ENCODE results near the gene PPP2R2D.
"Not testable (repeated sequence)": the region's sequence is repeated elsewhere in the genome, so short reads cannot be mapped to it uniquely, and the experiment has no call there.

Gene PPP2R2D

GRCh38 chr10:131946880-131947279 lies 46.1 kb downstream of the PPP2R2D start:
- H3K9me3 ChIP-seq (ENCODE audit: low read depth, low read length) = no peaks in the 10 kb centered on the region
- H3K4me3 ChIP-seq = no peak overlapping the region
- H3K9ac ChIP-seq (ENCODE audit: insufficient read length) = no peak overlapping the region
- H3K27ac ChIP-seq = no peak overlapping the region
- peaks cover 11% of the 10 kb centered on the region; the same call in 1 of the 2 replicates for H3K36me3 ChIP-seq (ENCODE audit: insufficient read depth, low read length)
- DNase-seq (ENCODE audit: low read depth, low spot score) = no peak
- no peak for TF ChIP-seq EZH2 (IDR thresholded peaks at IDR 0.05)
- TF ChIP-seq FOXP2 (optimal IDR thresholded peaks at IDR 0.05; ENCODE audit: control extremely low read depth, extremely low read length, insufficient read depth) = no peak
- TF ChIP-seq POLR2AphosphoS5 (IDR thresholded peaks at IDR 0.05; ENCODE audit: borderline replicate concordance, low read depth, low read length) = no peak

- H3K4me3 ChIP-seq = no peak overlapping the region
- H3K27ac ChIP-seq = no peak overlapping the region
- no peak for DNase-seq (ENCODE audit: low read depth, low spot score)
- no peak for TF ChIP-seq FOXP2 (optimal IDR thresholded peaks at IDR 0.05; ENCODE audit: control extremely low read depth, extremely low read length, insufficient read depth)
- TF ChIP-seq POLR2AphosphoS5 (IDR thresholded peaks at IDR 0.05; ENCODE audit: borderline replicate concordance, low read depth, low read length) = no peak
- TF ChIP-seq EZH2 (IDR thresholded peaks at IDR 0.05) = no peak
- peaks cover 11% of the 10 kb centered on the region; the same call in 1 of the 2 replicates for H3K36me3 ChIP-seq (ENCODE audit: insufficient read depth, low read length)
- no peaks in the 10 kb centered on the region for H3K9me3 ChIP-seq (ENCODE audit: low read depth, low read length)
- no peak overlapping the region for H3K9ac ChIP-seq (ENCODE audit: insufficient read length)
Observed at GRCh38 chr10:131947631-131948347, 47.0 kb downstream of the PPP2R2D start.

GRCh38 chr10:131948501-131948900 lies 47.7 kb downstream of the PPP2R2D start:
- no peaks in the 10 kb centered on the region for H3K9me3 ChIP-seq (ENCODE audit: low read depth, low read length)
- H3K9ac ChIP-seq (ENCODE audit: insufficient read length) = no peak overlapping the region
- H3K36me3 ChIP-seq (ENCODE audit: insufficient read depth, low read length) = peaks cover 11% of the 10 kb centered on the region; the same call in 1 of the 2 replicates
- H3K27ac ChIP-seq = no peak overlapping the region
- TF ChIP-seq FOXP2 (optimal IDR thresholded peaks at IDR 0.05; ENCODE audit: control extremely low read depth, extremely low read length, insufficient read depth) (no peak), EZH2 (IDR thresholded peaks at IDR 0.05) (no peak), POLR2AphosphoS5 (IDR thresholded peaks at IDR 0.05; ENCODE audit: borderline replicate concordance, low read depth, low read length) (no peak)
- DNase-seq (ENCODE audit: low read depth, low spot score) = no peak
- no peak overlapping the region for H3K4me3 ChIP-seq

- H3K36me3 ChIP-seq (ENCODE audit: insufficient read depth, low read length) = peaks cover 11% of the 10 kb centered on the region; the same call in 1 of the 2 replicates
- H3K27ac ChIP-seq = no peak overlapping the region
- H3K9ac ChIP-seq (ENCODE audit: insufficient read length) = no peak overlapping the region
Observed at GRCh38 chr10:131949041-131949862, 48.4 kb downstream of the PPP2R2D start.

GRCh38 chr10:131949908-131950307 lies 49.1 kb downstream of the PPP2R2D start:
- H3K27ac ChIP-seq; H3K9me3 ChIP-seq (ENCODE audit: low read depth, low read length); H3K4me3 ChIP-seq; DNase-seq (ENCODE audit: low read depth, low spot score); H3K9ac ChIP-seq (ENCODE audit: insufficient read length): not testable (repeated sequence)
- H3K36me3 ChIP-seq (ENCODE audit: insufficient read depth, low read length) = peaks cover 11% of the 10 kb centered on the region; the same call in 1 of the 2 replicates

More at GRCh38 chr10:131949041-131949862, 48.4 kb downstream of the PPP2R2D start:
- TF ChIP-seq EZH2 (IDR thresholded peaks at IDR 0.05) (no peak), POLR2AphosphoS5 (IDR thresholded peaks at IDR 0.05; ENCODE audit: borderline replicate concordance, low read depth, low read length) (no peak), FOXP2 (optimal IDR thresholded peaks at IDR 0.05; ENCODE audit: control extremely low read depth, extremely low read length, insufficient read depth) (no peak)
- DNase-seq (ENCODE audit: low read depth, low spot score) = no peak
- H3K4me3 ChIP-seq = no peak overlapping the region
- no peaks in the 10 kb centered on the region for H3K9me3 ChIP-seq (ENCODE audit: low read depth, low read length)

- H3K9me3 ChIP-seq (ENCODE audit: low read depth, low read length) = no peaks in the 10 kb centered on the region
- H3K4me3 ChIP-seq = no peak overlapping the region
- H3K36me3 ChIP-seq (ENCODE audit: insufficient read depth, low read length) = peaks cover 5% of the 10 kb centered on the region; the same call in 1 of the 2 replicates
- no peak for DNase-seq (ENCODE audit: low read depth, low spot score)
- no peak overlapping the region for H3K9ac ChIP-seq (ENCODE audit: insufficient read length)
- no peak overlapping the region for H3K27ac ChIP-seq
- TF ChIP-seq FOXP2 (optimal IDR thresholded peaks at IDR 0.05; ENCODE audit: control extremely low read depth, extremely low read length, insufficient read depth) = no peak
- TF ChIP-seq EZH2 (IDR thresholded peaks at IDR 0.05) = no peak
- TF ChIP-seq POLR2AphosphoS5 (IDR thresholded peaks at IDR 0.05; ENCODE audit: borderline replicate concordance, low read depth, low read length) = no peak
Observed at GRCh38 chr10:131954356-131954965, 53.7 kb downstream of the PPP2R2D start.

GRCh38 chr10:131955591-131956340 lies 55.0 kb downstream of the PPP2R2D start:
- Histone ChIP-seq H3K27ac (no peak overlapping the region), H3K36me3 (ENCODE audit: insufficient read depth, low read length) (peaks cover 5% of the 10 kb centered on the region; the same call in 1 of the 2 replicates), H3K9ac (ENCODE audit: insufficient read length) (no peak overlapping the region), H3K4me3 (no peak overlapping the region), H3K9me3 (ENCODE audit: low read depth, low read length) (no peaks in the 10 kb centered on the region)
- TF ChIP-seq POLR2AphosphoS5 (IDR thresholded peaks at IDR 0.05; ENCODE audit: borderline replicate concordance, low read depth, low read length) = no peak
- TF ChIP-seq EZH2 (IDR thresholded peaks at IDR 0.05) = no peak
- TF ChIP-seq FOXP2 (optimal IDR thresholded peaks at IDR 0.05; ENCODE audit: control extremely low read depth, extremely low read length, insufficient read depth) = no peak
- no peak for DNase-seq (ENCODE audit: low read depth, low spot score)
